A673 (cell line): Measurements from ENCODE around the gene FRMD3.

ENCODE experiments used
- CTCF ChIP-seq: fragments of 300-800, 200-600 bp; sonication (generic); conservative IDR thresholded peaks from 2 replicates; pipeline ENCODE4 v1.5.1; 2017; ENCODE audit warnings: low read depth, mild to moderate bottlenecking, antibody characterized with exemption, low read length, moderate library complexity, mixed read lengths
- EZH2 ChIP-seq: fragments of 200-600 bp; sonication (generic); IDR thresholded peaks from 2 replicates; pipeline ENCODE4 v1.6.1; 2017; ENCODE audit warnings: borderline replicate concordance, low read depth, mild to moderate bottlenecking, mixed read lengths, antibody characterized with exemption, low read length; ENCODE audit not compliant: poor library complexity, severe bottlenecking

GRCh38 chr9:83396342-83396741, 141.9 kb downstream of the FRMD3 start:
- no peak for TF ChIP-seq CTCF
- no peak for TF ChIP-seq EZH2
